Raji (cell line): ENCODE data around the gene GSG1L.

Experiments
- POLR2A ChIP-seq: IDR thresholded peaks from 2 replicates; pipeline ENCODE4 v1.6.1; 2011; ENCODE audit warnings: low read depth, low read length, control low read depth; ENCODE audit not compliant: insufficient read depth

The GSG1L gene

DNA sequence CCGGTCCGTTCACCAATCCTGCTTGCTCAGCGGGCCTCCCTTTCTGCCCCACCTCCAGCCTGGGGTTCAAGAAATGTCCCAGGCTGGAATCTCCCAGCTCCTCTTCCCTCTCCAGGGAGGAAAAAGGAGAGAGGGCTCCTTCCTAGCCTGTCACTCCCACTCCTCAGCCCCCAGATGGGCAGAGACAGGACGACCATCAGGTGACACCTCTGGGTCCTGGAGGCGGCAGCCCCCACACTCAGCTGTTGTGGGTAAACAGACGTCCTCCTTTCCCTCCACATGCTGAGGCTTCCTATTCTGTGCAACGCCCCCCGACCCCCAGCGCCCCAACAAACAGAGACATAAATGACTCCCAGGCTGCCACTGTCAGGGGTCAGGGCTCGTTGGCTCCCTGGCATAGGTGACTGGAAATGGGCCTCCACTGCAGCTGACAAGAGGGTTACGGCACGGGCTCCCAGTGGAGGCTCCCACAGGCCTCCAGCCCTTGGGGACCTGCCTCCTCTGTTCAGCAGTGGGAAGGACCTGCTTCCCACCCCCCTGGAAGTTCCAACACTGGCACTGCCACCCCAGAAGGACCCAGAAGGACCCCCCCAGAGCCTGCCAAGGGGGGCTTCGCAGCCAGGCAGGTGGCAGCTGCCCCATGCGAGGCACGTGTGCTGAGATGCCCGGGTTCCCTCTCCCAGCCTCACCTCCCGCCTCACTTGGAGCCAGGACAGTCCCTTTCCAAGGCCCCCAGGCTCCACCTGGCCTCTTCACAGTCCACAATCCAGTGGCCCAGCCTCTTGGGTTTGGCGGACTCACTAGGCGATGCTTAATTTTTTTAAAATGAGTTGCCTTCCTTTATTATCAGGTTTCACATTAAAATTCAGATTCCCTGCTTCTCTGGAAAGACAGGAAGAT is 281.3 kb downstream of the GSG1L start:
- TF ChIP-seq POLR2A = no peak

DNA sequence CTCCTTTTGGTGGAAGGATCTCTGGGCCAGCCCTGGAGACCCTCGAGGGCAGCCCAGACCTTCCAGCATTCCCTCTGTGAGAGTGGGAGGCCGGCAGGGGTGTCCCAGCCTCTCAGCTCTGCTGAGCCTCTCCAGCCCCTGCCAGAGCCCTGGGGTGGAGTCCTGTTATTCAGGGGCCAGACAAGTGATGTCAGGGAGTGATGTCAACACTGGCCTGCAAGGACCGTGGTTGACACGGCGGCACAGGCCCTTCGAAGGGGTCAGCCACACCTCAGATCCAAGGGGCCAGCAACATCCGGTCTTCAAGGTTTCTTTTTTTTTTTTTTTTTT is 282.4 kb downstream of the GSG1L start:
- no peak for TF ChIP-seq POLR2A

GRCh38 chr16:27780468-27781194 is 282.9 kb downstream of the GSG1L start:
- TF ChIP-seq POLR2A = no peak

DNA sequence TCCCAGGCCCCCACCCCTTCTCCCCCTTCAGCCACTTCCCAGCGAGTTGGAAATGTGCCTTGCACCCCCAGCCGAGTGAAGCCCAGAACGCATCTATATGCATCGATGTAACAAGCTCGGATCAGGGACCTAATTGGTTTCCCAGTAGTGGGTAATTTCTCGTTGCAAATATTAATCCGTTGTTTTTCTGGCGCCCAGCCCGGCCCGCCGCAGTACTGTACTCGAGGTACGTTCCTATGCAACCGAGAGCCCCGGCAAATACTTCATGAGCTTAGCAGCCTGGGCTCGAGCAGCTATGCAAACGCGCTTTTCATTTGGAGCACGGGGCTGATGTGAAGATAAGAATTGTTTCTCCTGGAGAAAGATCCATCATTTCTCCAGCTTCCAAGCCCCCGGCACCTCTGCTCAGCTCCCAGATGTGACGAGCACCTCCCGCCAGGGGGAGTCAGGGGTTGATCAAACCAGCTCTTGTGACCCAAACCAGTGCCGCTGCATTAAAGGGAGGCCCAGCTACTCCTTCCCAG is 283.8 kb downstream of the GSG1L start:
- no peak for TF ChIP-seq POLR2A

DNA sequence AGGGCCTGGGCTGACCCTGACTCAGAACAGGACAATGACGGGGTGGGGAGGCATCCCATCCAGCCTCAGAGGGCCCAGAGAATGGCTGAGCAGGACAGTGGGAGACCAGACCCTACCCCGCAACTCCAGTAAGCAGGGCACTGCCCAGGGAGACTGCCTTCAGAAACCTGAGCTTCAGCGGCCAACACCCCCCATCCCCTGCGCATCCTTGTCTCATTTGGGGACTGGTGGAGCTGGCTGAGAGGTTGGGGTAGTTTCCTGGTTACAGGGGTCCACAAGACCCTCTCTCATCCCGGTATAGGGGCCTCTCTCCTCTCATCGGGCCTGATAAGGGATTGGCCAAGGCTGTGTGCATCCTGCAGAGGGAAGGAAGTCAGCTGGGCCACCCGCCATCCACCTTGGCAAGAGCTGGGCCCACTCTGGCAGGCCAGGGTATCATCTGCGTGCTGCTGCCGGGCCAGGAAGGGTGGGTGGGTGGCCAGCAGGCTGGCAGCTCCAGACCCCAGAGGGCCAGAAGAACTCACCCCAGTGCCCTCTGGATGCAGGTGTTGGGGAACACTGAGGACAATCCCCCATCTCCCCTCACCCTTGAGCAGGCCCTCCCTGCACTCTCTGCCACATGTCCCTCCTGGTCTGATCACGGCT is 284.5 kb downstream of the GSG1L start:
- no peak for TF ChIP-seq POLR2A

- TF ChIP-seq POLR2A = no peak
Observed at GRCh38 chr16:27778171-27778925, 285.2 kb downstream of the GSG1L start.

DNA sequence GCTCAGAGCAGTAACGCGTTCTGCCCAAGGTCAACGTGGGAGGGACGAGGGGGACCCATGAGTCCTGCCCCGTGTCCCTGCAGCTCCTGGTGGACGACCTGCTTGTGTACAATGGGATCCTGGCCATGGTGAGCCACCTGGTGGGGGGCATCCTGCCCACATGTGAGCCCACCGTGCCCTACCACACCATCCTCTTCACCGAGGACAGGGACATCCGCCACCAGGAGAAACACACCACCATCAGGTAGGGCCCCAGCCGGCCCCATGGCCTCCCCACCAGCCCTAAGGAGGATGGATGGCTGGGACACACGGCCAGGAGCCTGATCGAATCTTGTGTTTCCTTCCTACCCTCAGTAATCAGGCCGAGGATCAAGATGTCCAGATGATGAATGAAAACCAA is 286.0 kb downstream of the GSG1L start:
- TF ChIP-seq POLR2A = no peak

DNA sequence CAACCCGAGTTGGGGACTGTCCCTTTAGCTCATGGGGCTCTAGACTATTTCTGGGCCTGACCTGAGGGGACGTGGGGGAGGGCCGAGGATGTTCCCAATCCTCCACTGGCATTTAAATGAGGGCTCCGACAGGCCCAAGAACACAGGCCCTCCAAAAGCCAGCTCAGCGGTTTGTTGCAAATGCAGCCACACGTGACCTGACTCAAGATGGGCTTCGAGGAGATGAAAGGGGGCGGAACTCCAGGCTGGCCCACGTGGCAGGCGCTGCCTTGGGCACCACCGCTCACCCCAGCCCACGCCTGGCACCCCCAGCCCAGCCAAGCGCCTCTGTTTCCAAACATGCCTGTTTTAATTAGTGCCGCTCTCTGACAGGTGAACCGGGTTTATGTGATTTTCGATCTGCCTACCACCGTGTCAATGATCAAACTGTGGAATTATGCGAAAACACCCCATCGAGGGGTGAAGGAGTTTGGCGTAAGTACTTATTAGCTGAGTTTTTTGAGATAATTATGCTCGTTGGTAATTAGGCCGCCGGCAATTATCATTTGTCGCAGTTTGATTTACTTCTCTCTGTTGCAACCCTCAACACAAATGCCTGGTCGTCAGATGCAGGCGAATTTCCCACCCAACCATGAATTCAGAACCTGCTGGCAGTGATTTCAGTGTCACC is 286.8 kb downstream of the GSG1L start:
- TF ChIP-seq POLR2A = no peak

- no peak for TF ChIP-seq POLR2A
Observed at GRCh38 chr16:27775254-27775653, 288.3 kb downstream of the GSG1L start.

DNA sequence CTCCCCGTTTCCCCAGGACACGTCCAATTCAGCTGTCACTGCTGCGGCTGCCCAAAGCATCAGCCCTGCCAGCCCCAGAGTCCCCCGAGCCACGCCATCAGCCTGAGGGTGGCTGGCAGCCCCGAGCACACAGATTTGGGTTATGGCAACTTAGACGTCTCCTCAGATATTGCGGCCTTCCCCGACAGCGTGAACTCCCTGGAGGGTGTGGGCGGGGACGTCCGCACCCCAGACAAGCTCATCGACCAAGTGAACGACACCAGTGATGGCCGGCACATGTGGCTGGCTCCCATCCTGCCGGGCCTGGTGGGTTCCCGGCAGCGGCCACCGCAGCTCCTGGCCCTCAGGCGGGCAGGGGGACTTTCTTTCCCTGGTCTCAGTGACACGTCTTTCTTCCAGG is 288.7 kb downstream of the GSG1L start:
- no peak for TF ChIP-seq POLR2A

DNA sequence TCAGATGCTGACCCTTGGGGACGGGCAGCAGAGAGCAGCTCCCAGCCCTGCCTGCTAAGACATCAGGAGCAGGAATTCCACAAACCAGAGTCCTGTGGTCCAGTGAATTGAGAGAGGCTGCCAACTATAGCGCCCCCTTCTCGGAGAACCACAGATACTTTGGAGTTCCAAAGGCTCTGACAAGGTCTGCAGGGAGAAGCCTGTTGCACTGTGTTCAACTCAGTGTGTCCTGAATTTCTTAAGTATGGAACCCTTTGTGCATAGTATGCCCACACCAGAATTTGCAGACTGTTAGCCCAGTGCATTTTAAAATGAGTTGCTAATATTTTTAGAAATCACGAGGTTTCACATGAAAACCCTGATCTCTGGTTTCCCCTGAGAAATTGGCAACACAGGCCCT is 290.2 kb downstream of the GSG1L start:
- TF ChIP-seq POLR2A = no peak

- no peak for TF ChIP-seq POLR2A
Observed at GRCh38 chr16:27772093-27772825, 291.3 kb downstream of the GSG1L start.

DNA sequence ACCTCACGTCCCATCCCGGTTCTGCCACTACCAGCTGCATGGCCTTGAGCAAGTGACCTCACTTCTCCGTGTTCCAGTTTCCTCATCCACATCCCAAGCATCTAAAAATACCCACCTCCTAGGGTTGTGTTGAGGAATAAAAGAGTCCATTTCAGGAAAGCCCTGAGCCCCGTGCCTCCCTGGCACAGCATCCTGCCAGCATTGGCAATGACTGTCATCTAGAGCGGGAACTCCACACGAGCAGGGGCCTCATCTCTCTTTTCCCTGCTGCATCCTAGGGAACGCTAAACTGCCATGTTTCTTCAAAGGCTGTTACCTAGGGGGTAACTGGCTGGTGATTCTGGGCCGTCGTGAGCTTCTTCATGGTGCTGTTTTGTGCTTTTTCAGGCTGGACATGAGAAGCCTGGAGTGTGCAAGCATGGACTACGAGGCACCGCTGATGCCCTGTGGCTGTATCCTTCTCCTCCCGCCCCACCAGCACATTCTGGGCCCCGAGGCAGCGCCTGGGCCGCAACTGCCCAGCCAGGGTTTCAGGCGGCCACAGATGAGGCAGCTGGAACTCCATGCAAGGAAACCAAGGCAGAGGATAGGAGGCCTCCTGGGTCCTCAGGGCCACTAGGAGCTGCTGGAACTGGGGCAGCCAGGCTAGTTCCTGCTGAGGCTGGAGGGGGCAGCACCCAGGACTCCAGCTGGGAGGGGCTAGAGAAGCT is 292.2 kb downstream of the GSG1L start:
- TF ChIP-seq POLR2A = no peak
